Measurements from ENCODE around the gene PARP14.

PARP14 gene

GRCh38 chr3:122671553-122671952 is 9.1 kb upstream of the PARP14 start:
- Histone ChIP-seq H3K79me2 (ENCODE audit: low read length) (no peaks in the 10 kb centered on the region), H3K4me1 (ENCODE audit: low read length) (no peaks in the 10 kb centered on the region), H3K27me3 (replicated peaks; ENCODE audit: insufficient read depth, low read length) (no peaks in the 10 kb centered on the region), H3K9ac (ENCODE audit: low read length) (no peak overlapping the region), H3K9me3 (replicated peaks; ENCODE audit: insufficient read depth, low read length) (no peaks in the 10 kb centered on the region), H3K36me3 (replicated peaks; ENCODE audit: insufficient read depth, low read length) (no peaks in the 10 kb centered on the region), H3F3A (ENCODE audit: insufficient read depth, low read length) (no peaks in the 10 kb centered on the region), H2AFZ (ENCODE audit: low read length) (no peak overlapping the region), H3K27ac (ENCODE audit: low read length) (no peak overlapping the region), H3K9me2 (replicated peaks; ENCODE audit: insufficient read depth, low read length) (no peaks in the 10 kb centered on the region), H3K4me2 (ENCODE audit: low read depth, low read length) (no peak overlapping the region), H3K4me3 (ENCODE audit: low read length) (no peak overlapping the region), H4K20me1 (ENCODE audit: insufficient read depth, low read length) (no peaks in the 10 kb centered on the region)
- DNase-seq = no peak
- TF ChIP-seq EZH2 (optimal IDR thresholded peaks at IDR 0.05; ENCODE audit: low read depth, low read length) (no peak), EZH2phosphoT487 (IDR thresholded peaks at IDR 0.05; ENCODE audit: low read length) (no peak), CTCF (IDR thresholded peaks at IDR 0.05; ENCODE audit: low read length) (no peak)

- TF ChIP-seq EZH2phosphoT487 (IDR thresholded peaks at IDR 0.05; ENCODE audit: low read length) (no peak), CTCF (IDR thresholded peaks at IDR 0.05; ENCODE audit: low read length) (no peak), EZH2 (optimal IDR thresholded peaks at IDR 0.05; ENCODE audit: low read depth, low read length) (no peak)
- Histone ChIP-seq H3K9me3 (replicated peaks; ENCODE audit: insufficient read depth, low read length) (no peaks in the 10 kb centered on the region), H3K79me2 (ENCODE audit: low read length) (no peaks in the 10 kb centered on the region), H3K4me2 (ENCODE audit: low read depth, low read length) (no peak overlapping the region), H3K27ac (ENCODE audit: low read length) (no peak overlapping the region), H2AFZ (ENCODE audit: low read length) (no peak overlapping the region), H3K9me2 (replicated peaks; ENCODE audit: insufficient read depth, low read length) (no peaks in the 10 kb centered on the region), H3K9ac (ENCODE audit: low read length) (no peak overlapping the region), H3K4me1 (ENCODE audit: low read length) (no peaks in the 10 kb centered on the region; the same call in 1 of the 2 replicates), H3F3A (ENCODE audit: insufficient read depth, low read length) (no peaks in the 10 kb centered on the region), H3K36me3 (replicated peaks; ENCODE audit: insufficient read depth, low read length) (no peaks in the 10 kb centered on the region), H3K27me3 (replicated peaks; ENCODE audit: insufficient read depth, low read length) (no peaks in the 10 kb centered on the region), H3K4me3 (ENCODE audit: low read length) (no peak overlapping the region), H4K20me1 (ENCODE audit: insufficient read depth, low read length) (no peaks in the 10 kb centered on the region)
- DNase-seq = no peak
Observed at GRCh38 chr3:122674339-122674738, 6.3 kb upstream of the PARP14 start.

- Histone ChIP-seq H3K9me2 (replicated peaks; ENCODE audit: insufficient read depth, low read length) (no peaks in the 10 kb centered on the region), H3K27me3 (replicated peaks; ENCODE audit: insufficient read depth, low read length) (no peaks in the 10 kb centered on the region), H2AFZ (ENCODE audit: low read length) (no peak overlapping the region), H3K4me3 (ENCODE audit: low read length) (no peak overlapping the region), H3K9ac (ENCODE audit: low read length) (no peak overlapping the region), H4K20me1 (ENCODE audit: insufficient read depth, low read length) (no peaks in the 10 kb centered on the region), H3F3A (ENCODE audit: insufficient read depth, low read length) (no peaks in the 10 kb centered on the region), H3K36me3 (replicated peaks; ENCODE audit: insufficient read depth, low read length) (no peaks in the 10 kb centered on the region), H3K9me3 (replicated peaks; ENCODE audit: insufficient read depth, low read length) (no peaks in the 10 kb centered on the region), H3K4me1 (ENCODE audit: low read length) (no peaks in the 10 kb centered on the region; the same call in 1 of the 2 replicates), H3K4me2 (ENCODE audit: low read depth, low read length) (no peak overlapping the region), H3K27ac (ENCODE audit: low read length) (no peak overlapping the region), H3K79me2 (ENCODE audit: low read length) (0 out of 2 replicates have a peak, but pooled peaks cover 4% of the 10 kb centered on the region)
- TF ChIP-seq EZH2phosphoT487 (IDR thresholded peaks at IDR 0.05; ENCODE audit: low read length) = no peak
- TF ChIP-seq EZH2 (optimal IDR thresholded peaks at IDR 0.05; ENCODE audit: low read depth, low read length) = no peak
- TF ChIP-seq CTCF (IDR thresholded peaks at IDR 0.05; ENCODE audit: low read length) = no peak
- DNase-seq = no peak
Observed at GRCh38 chr3:122676759-122677158, 3.9 kb upstream of the PARP14 start.
